ENCODE results near the gene SNCA. TPM values are rescaled to one million over a fixed set of nuclear protein-coding genes. Genes with fewer than 3 reads are reported as not detected.

The SNCA gene
- polyA plus RNA-seq, 3 donors = 13.2 to 39.4 (median 24.3) TPM

- intact Hi-C loops (cut with micrococcal nuclease) = no loop called here
Measured at GRCh38 chr4:89757154-89757719, 79.7 kb downstream of the SNCA start.

GRCh38 chr4:89755220-89755619 lies 81.7 kb downstream of the SNCA start:
- no peak for TF ChIP-seq CTCF (IDR thresholded peaks at IDR 0.05)
- no peak for DNase-seq
- H2AFZ ChIP-seq (ENCODE audit: insufficient read depth, low read depth, low read length, poor library complexity, severe bottlenecking) = no peak overlapping the region
- H4K20me1 ChIP-seq (ENCODE audit: insufficient read depth, low read length) = no peaks in the 10 kb centered on the region
- H3K4me1 ChIP-seq (ENCODE audit: control insufficient read depth in 1 of 2, insufficient read depth in 2 of 2, low read length in 2 of 2) = no peaks in the 10 kb centered on the region
- H3K4me2 ChIP-seq (replicated peaks; ENCODE audit: extremely low read depth, low read length, poor library complexity, severe bottlenecking) = no peak overlapping the region
- no peaks in the 10 kb centered on the region for H3K27me3 ChIP-seq (ENCODE audit: control insufficient read depth in 2 of 2, insufficient read depth in 2 of 2, low read length in 2 of 2)
- no peaks in the 10 kb centered on the region for H3K36me3 ChIP-seq (replicated peaks in 1 of 2; ENCODE audit: control insufficient read depth in 1 of 2, insufficient read depth in 2 of 2, low read length in 2 of 2)
- H3K4me3 Mint-ChIP-seq = no peak overlapping the region
- no peaks in the 10 kb centered on the region for H3K9me3 Mint-ChIP-seq
- H3K36me3 Mint-ChIP-seq = no peaks in the 10 kb centered on the region
- H3K27me3 Mint-ChIP-seq (ENCODE audit: low read depth in 3 of 3) = peaks cover 0 to 2% (median 0%) of the 10 kb centered on the region in 3 donors
- H3K4me3 ChIP-seq (replicated peaks in 1 of 3; ENCODE audit: low read depth in 2 of 3, low read length in 3 of 3) = no peak overlapping the region
- H3K79me2 ChIP-seq (ENCODE audit: insufficient read depth, low read length) = no peaks in the 10 kb centered on the region
- no peaks in the 10 kb centered on the region for H3K4me1 Mint-ChIP-seq
- no peaks in the 10 kb centered on the region for H3K9me3 ChIP-seq (replicated peaks in 1 of 2; ENCODE audit: control insufficient read depth in 1 of 2, insufficient read depth in 1 of 2, low read length in 2 of 2)
- intact Hi-C loops (cut with micrococcal nuclease) = no loop called here
- no peak overlapping the region for H3K27ac ChIP-seq (ENCODE audit: low read depth in 1 of 2, low read length in 2 of 2)
- no peak overlapping the region for H3K27ac Mint-ChIP-seq
- H3K9ac ChIP-seq (ENCODE audit: insufficient read depth, low read length, poor library complexity, severe bottlenecking) = no peak overlapping the region

More at GRCh38 chr4:89757154-89757719, 79.7 kb downstream of the SNCA start:
- Histone ChIP-seq H3K9ac (ENCODE audit: insufficient read depth, low read length, poor library complexity, severe bottlenecking) (no peak overlapping the region), H3K9me3 (replicated peaks in 1 of 2; ENCODE audit: control insufficient read depth in 1 of 2, insufficient read depth in 1 of 2, low read length in 2 of 2) (no peaks in the 10 kb centered on the region), H3K4me1 (ENCODE audit: control insufficient read depth in 1 of 2, insufficient read depth in 2 of 2, low read length in 2 of 2) (no peaks in the 10 kb centered on the region), H3K27ac (ENCODE audit: low read depth in 1 of 2, low read length in 2 of 2) (no peak overlapping the region), H3K4me2 (replicated peaks; ENCODE audit: extremely low read depth, low read length, poor library complexity, severe bottlenecking) (no peak overlapping the region), H4K20me1 (ENCODE audit: insufficient read depth, low read length) (no peaks in the 10 kb centered on the region), H3K36me3 (replicated peaks in 1 of 2; ENCODE audit: control insufficient read depth in 1 of 2, insufficient read depth in 2 of 2, low read length in 2 of 2) (no peaks in the 10 kb centered on the region), H3K4me3 (replicated peaks in 1 of 3; ENCODE audit: low read depth in 2 of 3, low read length in 3 of 3) (no peak overlapping the region), H3K27me3 (ENCODE audit: control insufficient read depth in 2 of 2, insufficient read depth in 2 of 2, low read length in 2 of 2) (no peaks in the 10 kb centered on the region), H2AFZ (ENCODE audit: insufficient read depth, low read depth, low read length, poor library complexity, severe bottlenecking) (no peak overlapping the region), H3K79me2 (ENCODE audit: insufficient read depth, low read length) (no peaks in the 10 kb centered on the region)
- 100% methylated on average over 1 of the region's 4 CpGs for WGBS (ENCODE audit: insufficient coverage)
- Mint-ChIP-seq H3K27ac (no peak overlapping the region), H3K36me3 (no peaks in the 10 kb centered on the region), H3K27me3 (ENCODE audit: low read depth in 3 of 3) (no peaks in the 10 kb centered on the region), H3K9me3 (no peaks in the 10 kb centered on the region), H3K4me1 (no peaks in the 10 kb centered on the region), H3K4me3 (no peak overlapping the region)
- no peak for TF ChIP-seq CTCF (IDR thresholded peaks at IDR 0.05)
- no peak for DNase-seq
